ENCODE data around the gene CHMP6.

CHMP6 gene

DNA sequence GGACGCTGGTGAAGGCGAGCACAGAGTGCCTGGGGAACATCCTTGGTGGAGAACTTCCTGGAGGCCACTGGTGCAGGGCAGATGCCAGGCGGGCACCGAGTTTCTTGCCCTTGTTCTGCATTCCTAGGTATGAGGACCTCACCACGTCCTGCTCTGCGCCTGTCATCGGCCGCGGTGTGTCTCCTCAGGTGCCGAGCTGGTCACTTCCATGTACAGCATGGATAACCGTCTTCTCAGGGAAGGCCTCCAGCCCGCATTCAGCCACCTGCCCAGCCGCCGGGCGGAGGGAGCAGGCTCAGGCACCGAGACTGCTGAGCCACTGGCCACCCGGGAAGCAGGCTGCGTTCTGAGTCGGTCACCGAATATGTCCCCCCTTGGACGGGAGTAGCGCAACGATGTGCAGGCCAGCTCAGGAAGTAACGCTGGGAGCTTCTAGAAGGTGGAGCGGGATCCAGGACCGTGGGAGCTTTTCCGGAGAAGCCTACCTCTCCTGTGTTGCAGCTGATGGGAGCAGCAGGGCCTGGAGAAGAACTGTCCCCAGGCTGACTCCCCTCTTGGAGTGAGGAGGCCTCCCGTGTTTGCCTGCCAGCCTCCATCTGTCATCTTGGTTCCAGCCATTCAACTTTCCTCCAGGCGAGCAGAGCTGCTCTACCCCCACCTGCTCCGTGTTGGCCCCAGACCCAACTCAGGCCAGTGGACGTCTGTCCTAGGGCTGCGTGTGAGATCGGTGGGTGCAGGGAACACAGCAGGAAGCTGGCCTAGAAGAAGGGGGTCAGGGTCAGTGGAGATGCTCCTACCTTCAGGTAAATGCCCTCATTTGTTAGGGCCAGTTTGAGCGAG lies 41.2 kb downstream of the CHMP6 start:
- DNase-seq, result no peak

DNA sequence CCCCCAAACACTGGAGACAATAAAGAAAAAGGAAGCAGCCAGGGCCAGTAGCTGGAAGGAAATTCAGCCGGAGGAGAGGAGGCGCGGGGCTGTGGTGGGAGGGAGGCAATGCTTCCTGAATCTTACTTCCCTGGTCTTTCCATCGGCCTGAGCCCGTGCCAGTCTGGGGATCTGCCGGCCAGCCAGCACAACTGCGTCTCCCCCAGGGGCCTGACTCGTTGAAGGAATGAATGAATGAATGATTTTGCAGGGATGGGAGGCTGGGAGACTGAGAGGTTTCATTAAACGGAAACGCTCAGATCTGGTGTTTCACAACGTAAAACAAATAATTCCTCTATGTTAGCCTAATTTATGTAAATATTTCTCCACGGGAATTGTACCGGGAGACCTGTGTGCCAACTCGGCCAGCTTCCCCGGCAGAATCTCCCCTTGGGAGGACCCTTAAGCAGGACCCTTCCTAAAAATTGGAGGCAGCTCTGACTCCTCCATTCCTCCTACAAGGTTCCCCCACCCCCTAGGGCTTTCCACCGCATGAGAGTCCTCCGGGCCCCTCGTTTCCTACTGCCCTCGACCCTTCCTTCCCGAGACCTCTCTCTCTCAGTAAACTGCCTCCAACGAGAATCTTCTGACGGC lies 42.0 kb downstream of the CHMP6 start:
- no peak for DNase-seq

DNA sequence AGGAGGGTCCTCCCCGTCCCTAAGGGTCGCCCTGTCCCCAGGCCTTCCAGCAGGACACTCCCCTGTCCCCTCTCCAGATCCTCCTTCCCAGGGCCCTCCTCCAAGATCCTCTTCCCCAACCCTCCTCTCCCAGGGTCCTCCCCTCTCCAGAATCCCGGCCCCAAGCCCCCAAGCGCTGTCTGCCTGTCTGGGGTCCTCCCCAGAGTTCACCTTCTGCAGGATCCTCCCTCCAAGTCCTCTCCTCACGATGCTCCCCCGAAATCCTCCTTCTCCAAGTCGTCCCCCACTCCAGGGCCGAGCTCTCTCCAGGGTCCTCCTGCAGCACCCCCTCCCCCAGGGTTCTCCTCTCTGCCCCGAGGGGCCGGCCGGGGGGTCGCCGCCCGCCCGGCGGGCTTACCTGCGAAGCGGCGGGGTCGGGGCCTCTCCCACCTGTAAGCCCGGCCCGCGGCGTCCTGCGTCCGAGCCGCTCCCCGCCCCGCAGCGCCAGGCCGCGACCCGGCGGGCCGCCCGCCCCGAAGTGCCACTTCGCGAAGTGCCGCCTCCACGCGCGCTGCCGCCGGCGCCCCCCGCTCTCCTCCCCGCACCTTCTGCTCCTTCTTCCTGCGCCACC lies 42.6 kb downstream of the CHMP6 start:
- peak; percentile 35 for DNase-seq

DNA sequence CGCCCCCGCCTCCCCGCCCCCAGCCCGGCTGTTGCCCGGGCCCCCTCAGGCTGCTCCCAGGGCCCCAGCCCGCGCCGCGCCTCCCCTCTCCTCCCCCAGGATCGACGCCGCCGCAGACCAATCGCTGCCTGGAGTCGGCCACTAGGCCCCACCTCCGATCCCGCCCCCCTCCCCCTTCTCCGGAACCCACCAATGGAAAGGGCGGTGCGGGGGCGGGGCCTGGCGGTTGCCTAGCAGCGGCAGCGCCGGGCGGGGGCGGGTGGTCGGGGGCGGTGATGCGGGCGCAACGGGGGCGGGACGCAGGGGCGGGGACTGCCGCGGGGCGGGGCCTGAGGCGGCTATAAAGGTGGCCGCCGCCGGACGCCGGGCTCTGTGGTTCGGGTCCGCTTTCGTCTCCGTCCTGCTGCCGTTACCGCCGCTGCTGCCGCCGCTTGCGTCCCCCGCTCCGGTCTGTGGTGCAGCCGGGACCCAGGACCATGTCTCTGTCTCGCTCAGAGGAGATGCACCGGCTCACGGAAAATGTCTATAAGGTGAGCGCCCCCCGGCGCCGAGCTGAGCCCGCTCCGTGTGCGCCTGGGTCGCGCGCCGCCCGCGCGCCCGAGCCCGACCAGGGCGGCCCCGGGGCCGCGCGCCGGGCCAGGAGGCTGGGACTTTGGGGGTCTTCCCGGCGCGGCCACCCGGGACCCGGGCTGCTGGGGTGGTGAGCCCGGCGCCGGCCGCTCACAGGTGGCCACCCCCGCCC lies 43.3 kb downstream of the CHMP6 start, which contains the start of gene BAIAP2:
TSS of gene BAIAP2 (plus strand) at position 373 of the 742 bp plus-strand sequence. CDS start at position 477, 104 bp downstream.
- peak; percentile 94 for DNase-seq

DNA sequence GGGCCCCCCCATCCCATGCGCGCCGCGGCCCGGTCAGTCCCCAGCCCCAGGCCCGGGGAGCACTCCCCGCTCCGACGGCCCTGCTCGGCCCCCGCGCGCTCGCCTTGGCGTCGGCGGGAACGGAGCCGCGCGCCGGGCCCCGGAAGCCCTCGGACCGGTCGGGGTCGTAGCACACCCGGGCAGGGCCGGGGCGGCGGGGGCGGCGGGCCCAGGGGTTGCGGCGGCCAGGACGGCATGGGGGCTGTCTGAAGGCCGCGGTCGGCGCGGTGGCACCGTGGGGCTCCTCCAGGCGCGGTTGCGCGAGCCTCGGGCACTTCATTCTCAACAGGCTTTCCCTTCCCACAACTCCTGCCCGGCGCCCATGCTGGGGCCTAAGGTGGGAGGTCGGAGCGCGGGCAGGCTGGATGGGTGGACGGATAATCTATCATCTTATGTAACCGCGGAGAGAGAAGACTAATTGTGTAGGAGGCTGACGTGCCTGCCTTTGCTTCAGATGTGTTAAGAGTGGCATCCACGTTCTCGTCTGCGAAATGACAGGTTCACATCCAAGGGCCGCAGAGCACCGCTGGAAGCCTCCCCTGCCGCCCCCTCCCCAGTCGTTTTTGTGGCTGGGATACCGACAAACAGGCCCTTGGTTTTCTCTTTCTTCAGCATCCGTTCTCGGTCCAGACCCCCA lies 44.0 kb downstream of the CHMP6 start:
- peak; percentile 38 for DNase-seq

DNA sequence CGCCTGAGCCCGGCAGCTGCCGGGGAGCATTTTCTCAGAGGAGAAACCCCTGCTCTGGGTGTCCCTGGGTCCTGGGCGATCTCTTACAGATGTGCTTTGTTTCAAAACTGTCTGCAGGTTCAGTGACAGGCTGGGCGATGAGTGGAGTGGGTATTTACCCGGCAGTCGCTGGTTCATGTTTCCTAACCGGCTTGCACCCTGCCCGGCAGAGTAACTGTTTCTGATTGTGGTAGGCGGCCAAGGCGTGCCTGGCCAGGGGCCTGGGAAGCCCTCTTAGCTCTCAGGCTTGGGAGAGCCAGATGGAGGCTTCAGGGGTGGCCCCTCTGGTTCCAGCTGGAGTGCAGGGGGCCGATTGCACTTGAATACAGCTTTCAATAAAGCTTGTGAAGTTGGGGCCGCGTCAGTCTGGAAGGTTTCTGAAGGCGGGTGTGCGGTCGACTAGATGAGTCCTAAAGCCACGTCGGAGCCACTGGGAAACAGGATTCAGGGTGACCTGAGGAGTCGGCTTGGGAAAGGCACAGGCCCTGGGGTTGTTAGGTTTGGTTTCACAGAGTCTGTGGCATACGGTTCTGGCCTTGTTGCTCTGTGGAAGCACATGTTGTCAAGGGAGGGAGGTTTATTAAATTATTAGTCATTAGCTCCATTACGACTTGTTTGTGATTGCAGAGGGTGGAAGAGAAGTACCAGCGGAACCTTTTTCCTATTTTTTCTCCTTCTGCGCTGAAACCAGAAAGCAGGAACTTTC lies 44.7 kb downstream of the CHMP6 start:
- DNase-seq, result no peak

DNA sequence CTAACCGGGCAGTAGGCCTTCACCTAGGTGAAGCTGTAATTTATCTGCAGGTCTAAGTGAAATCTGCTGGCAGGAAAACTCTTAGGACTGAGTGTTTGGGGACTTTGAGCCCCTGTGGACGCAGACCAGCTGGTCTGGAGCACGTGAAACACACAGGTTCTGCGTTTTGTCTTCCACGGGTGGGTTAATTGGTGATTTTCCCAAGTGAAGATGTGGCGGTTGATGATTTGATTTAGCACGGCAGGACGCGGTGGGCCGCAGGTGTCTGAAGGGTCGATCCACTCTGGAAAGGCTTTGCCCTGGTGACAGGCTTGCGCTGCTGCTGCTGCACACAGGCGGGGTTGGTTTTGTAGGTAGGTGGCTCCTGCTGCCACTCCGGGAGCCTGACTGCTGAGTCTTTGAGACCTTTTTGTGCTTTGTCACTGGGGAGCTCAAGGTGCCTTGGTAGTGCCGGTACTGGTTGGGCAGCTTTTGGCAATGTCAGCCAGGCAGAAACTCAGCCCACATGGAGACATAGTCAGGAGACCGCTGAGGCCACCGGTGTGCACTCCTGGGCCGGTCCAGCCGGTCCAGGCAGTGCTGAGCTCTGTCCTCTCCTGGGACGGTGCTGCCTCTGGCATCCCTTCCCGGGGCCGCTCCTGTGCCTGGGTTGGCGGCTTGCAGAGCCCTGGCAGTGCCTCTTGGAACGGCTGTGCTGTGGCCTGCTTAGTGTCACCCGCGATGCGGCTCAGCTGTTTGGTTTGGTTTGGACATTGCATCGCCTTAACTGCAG lies 45.6 kb downstream of the CHMP6 start:
- no peak for DNase-seq

DNA sequence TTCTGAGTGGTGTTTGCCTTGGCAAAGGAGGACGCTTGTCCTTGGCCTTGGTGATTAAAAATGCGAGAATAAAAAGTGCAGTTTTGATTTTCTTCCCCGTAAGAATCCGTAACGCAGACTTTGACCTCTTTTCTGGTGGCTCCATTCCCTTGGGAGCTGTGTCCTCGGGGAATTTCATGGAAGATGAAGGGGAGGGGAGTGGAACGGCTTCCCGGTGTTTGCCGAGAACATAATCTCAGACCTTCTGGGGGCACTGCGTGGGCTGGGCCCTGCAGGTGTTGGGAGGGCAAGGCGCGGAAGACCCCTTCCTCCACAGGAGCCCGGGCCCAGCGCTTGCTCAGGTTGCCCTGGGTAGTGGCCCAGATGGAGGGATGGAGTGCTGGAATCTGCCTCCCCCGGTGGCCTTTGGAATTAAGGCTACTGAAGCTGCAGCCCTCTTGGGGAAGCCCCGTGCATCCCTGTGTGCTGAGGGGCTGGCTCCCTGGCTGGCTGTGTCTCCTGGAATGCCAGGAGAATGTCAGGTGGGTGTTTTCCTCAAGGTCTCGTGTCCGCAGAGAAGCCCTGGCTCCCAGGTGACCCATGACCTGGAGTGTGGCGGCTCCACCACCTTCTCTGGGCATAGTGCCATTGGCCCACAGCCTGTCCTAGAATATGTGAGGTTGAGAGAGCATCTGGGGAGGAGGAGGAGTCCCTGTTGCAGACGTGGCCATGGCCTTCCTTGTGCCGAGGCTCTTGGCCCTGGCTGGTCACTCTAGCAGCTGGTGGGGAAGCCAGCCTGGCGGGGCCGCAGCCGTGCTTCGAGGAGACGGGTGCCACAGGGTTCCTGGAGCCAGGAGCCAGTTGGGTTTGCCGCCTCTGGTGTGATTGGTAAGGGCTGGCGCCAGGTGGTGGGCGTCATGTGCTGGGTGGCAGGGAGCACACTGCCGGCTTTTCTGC lies 46.4 kb downstream of the CHMP6 start:
- DNase-seq, result no peak

DNA sequence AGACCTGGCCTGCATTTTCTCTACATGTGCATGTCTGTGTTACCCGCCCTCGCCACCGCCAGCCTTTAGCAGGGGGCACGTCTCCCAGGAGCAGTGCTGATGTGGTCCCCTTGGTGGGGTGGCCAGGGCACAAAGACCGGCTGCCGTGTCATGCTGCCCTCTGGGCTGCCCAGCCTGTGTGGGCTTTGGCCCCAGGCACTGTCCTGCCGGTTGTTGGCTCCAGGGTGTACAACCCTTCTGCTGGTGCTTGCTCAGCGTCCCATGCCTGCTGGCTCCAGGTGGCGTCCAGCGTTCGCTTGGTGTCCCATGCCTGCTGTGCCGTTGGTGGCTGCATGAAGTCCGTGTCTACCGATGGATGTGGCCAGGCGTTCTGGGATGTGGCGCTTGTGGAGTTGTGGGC lies 47.5 kb downstream of the CHMP6 start:
- DNase-seq, result no peak

DNA sequence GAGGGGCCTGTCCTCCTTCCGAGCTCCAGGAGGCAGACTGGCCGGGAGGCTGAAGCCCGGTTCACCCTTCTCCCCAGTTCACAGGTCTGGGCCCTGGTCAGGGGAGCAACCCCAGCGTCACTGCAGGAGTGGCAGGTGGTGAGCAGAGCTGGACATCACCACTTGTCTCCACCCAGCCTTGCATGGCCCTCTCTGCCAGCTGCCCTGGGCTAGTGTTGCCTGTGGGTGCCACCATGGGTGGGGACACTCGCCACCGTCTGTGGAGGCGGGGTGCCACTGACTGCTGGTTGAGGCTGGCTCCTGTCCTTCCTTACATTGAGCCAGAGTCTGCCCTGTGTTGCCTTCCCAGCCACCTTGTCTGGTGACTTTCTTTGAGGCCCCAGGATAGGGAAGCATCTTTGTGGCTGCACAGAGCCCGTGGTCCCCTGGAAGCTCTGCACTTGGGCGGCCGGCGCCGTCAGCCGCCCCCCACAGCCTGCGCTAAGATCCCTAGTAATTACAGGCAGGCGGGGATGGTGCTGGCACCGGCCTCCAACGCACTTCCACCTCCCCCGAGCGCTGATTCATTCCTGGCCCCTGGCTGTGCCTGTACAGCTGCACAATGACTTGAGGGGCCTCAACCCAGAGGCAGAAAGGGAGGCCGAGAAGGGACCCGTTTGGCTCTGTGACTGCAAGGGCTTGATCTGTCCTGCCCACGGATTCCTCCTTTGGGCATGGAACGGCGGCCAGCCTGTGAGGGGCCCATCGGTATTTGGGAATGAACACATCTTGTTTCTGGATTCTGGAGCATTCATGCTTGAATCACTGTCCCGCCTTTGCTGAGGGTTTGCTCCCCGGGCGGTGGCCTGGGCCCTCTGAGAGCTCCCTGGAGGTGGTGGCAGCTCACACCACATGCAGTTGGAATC lies 48.5 kb downstream of the CHMP6 start:
- DNase-seq, result no peak

DNA sequence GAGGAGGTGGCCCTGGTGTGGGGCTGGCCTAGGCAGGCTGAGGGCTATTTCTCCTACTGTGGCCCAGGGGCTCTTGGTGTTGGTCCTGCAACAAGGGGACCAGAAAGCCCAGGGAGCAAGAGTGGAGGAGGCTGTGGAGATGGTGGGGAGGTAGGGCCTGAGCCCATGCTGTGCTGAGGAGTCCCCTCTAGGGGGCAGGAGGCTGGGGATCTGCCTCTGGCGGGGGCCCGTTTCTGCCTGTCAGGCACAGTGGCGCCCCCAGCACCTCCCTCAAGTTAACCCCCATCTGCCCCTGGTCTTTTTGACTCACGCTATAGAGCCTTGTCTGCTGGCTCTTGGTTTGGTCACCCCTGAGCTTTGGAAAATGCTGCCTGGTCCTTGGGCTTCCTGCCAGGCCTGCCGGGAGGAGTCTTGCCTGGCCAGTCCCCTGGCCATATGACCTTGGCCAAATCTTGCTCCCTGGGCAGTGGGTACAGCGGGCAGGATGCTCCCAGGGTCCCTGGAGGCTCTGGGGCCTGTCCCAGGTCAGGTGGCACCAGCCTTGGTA lies 49.2 kb downstream of the CHMP6 start:
- peak; percentile 56 for DNase-seq

DNA sequence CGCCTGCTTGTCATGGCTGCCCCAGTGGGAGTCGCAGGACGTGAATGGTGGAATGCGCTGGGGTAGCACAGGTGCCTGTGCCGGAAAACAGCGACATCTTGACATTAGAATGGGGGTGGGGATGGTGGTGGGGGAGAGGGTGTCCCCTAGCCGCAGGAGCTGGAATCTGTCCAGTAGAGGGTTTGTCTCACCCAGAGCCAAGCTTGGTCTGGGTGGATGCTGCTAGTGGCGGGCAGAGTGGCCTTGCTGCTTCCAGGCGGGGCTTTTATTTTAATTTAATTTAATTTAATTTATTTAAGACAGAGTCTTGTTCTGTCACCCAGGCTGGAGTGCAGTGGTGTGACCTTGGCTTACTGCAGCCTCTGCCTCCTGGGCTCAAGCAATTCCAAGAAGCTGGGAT lies 51.0 kb downstream of the CHMP6 start:
- no peak for DNase-seq

DNA sequence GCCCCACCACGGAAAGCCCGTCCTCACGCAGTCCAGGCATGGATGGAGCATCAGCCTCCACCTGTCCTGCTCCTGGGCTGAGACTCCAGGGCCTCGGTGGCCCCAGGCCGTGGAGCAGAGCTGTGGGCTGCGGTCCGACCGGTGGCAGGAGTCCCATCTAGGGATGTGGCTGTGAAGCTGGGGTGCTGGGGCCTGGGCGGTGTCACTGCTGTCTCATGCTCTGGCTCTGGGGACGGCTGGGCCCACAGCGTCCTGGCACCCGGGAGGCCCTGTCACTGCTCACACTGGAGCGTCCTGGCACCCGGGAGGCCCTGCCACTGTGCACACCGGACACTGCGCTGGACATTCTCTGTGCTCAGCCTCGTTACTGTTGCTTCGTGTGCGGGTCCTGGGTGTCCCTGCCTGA lies 51.7 kb downstream of the CHMP6 start:
- DNase-seq, result no peak

DNA sequence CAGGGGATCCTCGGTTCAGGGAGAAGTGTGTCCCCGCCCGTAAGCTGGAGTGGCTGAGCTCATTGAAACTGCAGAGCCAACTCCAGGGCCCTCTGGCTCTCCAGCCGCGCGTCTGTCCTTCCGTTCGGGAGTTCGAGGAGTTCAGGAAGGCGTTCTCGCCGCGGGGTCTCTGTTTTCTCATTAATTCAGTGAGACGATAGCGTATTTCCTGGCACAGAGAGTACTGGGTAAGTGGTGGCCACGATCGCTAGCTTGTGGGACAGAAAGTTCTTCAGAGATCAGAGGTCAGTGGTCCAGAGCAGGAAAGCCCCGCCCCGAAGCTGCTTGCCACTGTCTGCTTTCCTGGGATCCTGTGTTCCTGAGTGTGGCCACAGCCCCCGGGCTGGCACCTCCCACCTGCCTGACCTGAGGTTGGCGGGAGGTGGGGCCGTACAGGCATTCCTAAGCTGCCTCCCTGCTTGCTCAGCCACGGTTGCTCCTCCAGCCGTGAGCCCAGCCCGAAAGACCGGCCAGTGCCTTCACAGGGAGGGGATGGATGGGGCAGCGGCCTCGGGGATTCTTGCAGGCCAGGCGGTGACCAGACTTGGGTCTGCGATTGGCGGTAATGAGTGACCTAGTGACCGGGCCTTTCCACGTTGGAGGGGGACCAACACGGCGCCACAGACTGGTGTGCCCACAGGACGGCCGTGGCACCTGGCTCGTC lies 52.2 kb downstream of the CHMP6 start:
- no peak for DNase-seq

DNA sequence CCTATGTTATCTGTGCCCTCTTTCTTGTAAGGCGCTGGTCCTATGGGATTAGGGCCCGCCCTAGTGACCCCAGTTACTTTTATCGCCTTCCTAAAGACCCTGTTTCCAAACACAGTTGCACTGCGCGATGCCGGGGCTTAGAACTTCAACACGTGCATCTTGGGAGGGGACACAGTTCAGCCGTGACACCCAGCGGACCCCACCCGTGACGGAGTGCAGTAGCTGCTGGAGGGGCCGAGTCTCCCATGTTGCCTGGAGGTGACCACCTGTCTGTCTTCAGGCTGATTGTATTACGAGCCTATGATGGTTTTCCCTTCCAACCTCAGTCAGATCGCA lies 52.8 kb downstream of the CHMP6 start:
- no peak for DNase-seq

DNA sequence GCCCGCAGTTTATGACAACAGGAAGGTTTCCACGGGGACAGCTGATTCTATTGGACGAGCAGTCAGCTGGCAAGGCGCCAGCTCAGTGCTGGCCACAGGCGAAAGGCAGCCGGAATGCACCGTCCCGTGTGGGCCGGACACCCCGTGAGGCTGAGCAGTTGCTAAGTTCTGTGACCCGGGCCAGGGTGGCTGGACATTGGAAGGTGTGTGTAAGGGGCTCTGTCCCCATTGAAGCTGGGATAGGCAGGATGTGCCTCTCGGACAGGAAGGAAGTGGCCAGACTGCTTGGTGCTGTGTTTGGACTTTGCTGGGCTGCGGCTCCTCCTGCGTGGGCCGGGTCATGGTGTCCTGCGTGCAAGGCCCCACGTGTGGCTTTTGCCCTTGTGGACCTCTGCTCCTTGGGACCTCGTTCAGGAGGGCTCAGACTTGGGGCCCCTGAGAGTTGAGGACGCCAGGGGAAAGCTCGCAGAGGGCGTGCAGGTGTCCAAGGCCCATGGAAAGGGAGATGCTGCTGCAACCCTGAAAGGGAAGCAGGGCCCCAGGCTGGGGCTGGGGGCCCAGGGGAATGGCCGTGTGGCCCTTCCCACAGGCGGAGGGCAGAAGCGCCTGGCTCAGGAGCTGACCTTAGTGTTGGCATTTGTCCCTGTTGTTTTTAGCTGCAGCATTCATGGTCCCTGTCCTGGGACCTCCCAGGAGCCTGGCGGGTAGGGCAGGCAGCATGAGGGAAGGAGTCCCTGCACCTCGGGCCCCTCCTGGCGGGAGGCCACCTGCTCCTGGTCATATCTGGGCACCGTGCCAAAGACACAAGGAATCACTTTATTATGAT lies 53.3 kb downstream of the CHMP6 start:
- DNase-seq, result no peak

DNA sequence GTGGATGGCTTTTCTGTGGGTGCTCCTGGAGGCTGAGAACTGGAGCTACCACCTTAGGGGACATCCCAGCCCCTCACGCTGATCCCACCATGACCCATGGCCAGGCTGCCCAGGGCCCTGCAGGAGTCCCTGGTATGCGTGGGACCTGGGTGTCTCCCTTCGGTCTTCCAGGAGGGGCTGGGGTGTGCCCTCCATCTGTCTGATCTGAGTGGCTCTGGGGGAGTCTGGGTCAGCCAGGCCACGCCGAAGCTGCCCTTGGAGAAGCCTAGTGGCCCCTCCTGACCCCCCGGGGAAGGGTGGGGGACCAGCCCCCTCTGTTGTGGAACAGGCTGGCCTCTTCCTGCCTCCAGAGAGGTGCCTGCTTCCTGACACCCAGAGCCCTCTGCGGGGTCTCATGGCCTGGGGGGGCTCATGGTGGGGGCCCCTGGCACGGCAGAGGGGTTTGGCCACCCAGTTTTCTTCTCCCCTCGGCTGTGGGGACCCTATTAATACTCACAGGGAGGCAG lies 54.0 kb downstream of the CHMP6 start:
- no peak for DNase-seq

Data from OCI-M1 (cell line).